HEK293 (cell line): ENCODE data around the gene AAK1.

Experiments
- CTCF ChIA-PET: fragments of 350-600 bp; formaldehyde crosslinking; extraction: SDS; loops from one replicate; lab custom pipeline; 2021; ENCODE audit warnings: antibody characterized with exemption; lab: Yijun Ruan, JAX
- POLR2A ChIA-PET: fragments of 300-600 bp; formaldehyde crosslinking; extraction: SDS; loops from one replicate; lab custom pipeline; 2020; ENCODE audit warnings: antibody characterized with exemption, inconsistent platforms; lab: Yijun Ruan, JAX
- H3K27ac ChIP-seq: fragments of 200-500 bp; sonication (Bioruptor generic); 2 replicates; pipeline ENCODE4 v1.5.1; 2014; ENCODE audit warnings: low read depth, low read length, control low read depth, inconsistent platforms; ENCODE audit errors: extremely low read depth
- H3K36me3 ChIP-seq, 2 experiments: fragments of 200-500 bp in 1 of 2; sonication (Bioruptor generic) in 1 of 2; 1 replicate in 1 of 2; 2 replicates in 1 of 2; pipeline ENCODE4 v1.5.1; 2014 to 2017; ENCODE audit warnings: inconsistent platforms in 2 of 2, low read length in 2 of 2; ENCODE audit not compliant: control insufficient read depth in 2 of 2, insufficient read depth in 1 of 2
- H3K4me1 ChIP-seq: fragments of 200-500 bp; sonication (Bioruptor generic); 2 replicates; pipeline ENCODE4 v1.5.1; 2014; ENCODE audit warnings: mild to moderate bottlenecking, low read length, inconsistent platforms; ENCODE audit not compliant: control insufficient read depth, insufficient read depth
- H3K4me3 ChIP-seq: 2 replicates; pipeline ENCODE4 v1.5.1; 2011; ENCODE audit warnings: low read depth, mild to moderate bottlenecking, control low read depth, low read length, moderate library complexity
- H3K9me3 ChIP-seq: fragments of 200-500 bp; sonication (Bioruptor generic); 2 replicates; pipeline ENCODE4 v1.5.1; 2014; ENCODE audit warnings: low read depth, low read length, inconsistent platforms; ENCODE audit not compliant: control insufficient read depth, insufficient read depth
- BCL11A ChIP-seq: fragments of 450-650 bp; formaldehyde crosslinking; IDR thresholded peaks from 2 replicates; pipeline ENCODE4 v1.5.1; 2016; ENCODE audit warnings: low read depth, missing biosample characterization, missing genetic modification characterization
- EGR2 ChIP-seq: fragments of 450-650 bp; formaldehyde crosslinking; IDR thresholded peaks from 2 replicates; pipeline ENCODE4 v1.5.1; 2016; ENCODE audit warnings: low read depth, missing biosample characterization, missing genetic modification characterization
- HOXC10 ChIP-seq: sonication (generic); formaldehyde crosslinking; IDR thresholded peaks from 2 replicates; pipeline ENCODE4 v1.8.1; 2023; ENCODE audit warnings: mild to moderate bottlenecking, missing genetic modification reagents
- KLF7 ChIP-seq: fragments of 450-650 bp; formaldehyde crosslinking; IDR thresholded peaks from 2 replicates; pipeline ENCODE4 v1.5.1; 2016; ENCODE audit warnings: missing biosample characterization, missing genetic modification characterization, borderline replicate concordance
- SCRT1 ChIP-seq: fragments of 450-650 bp; formaldehyde crosslinking; IDR thresholded peaks from 2 replicates; pipeline ENCODE4 v1.5.1; 2016; ENCODE audit warnings: missing biosample characterization, missing genetic modification characterization, borderline replicate concordance
- SP2 ChIP-seq: fragments of 450-650 bp; formaldehyde crosslinking; IDR thresholded peaks from 2 replicates; pipeline ENCODE4 v1.5.1; 2016; ENCODE audit warnings: missing biosample characterization, missing genetic modification characterization
- ZFHX2 ChIP-seq: fragments of 450-650 bp; formaldehyde crosslinking; conservative IDR thresholded peaks from 2 replicates; pipeline ENCODE4 v1.5.1; 2016; ENCODE audit warnings: missing biosample characterization, missing genetic modification characterization
- ZIC2 ChIP-seq: fragments of 450-650 bp; formaldehyde crosslinking; IDR thresholded peaks from 2 replicates; pipeline ENCODE4 v1.5.1; 2016; ENCODE audit warnings: missing biosample characterization, missing genetic modification characterization
- ZNF366 ChIP-seq: fragments of 450-650 bp; formaldehyde crosslinking; conservative IDR thresholded peaks from 2 replicates; pipeline ENCODE4 v1.5.1; 2016; ENCODE audit warnings: missing biosample characterization, missing genetic modification characterization
- ZNF391 ChIP-seq: fragments of 450-650 bp; formaldehyde crosslinking; IDR thresholded peaks from 2 replicates; pipeline ENCODE4 v1.5.1; 2016; ENCODE audit warnings: low read depth, missing biosample characterization, missing genetic modification characterization, borderline replicate concordance
- ZNF394 ChIP-seq: fragments of 450-650 bp; formaldehyde crosslinking; IDR thresholded peaks from 2 replicates; pipeline ENCODE4 v1.5.1; 2016; ENCODE audit warnings: missing biosample characterization, missing genetic modification characterization, mild to moderate bottlenecking, moderate library complexity, borderline replicate concordance
- ZNF521 ChIP-seq: fragments of 450-650 bp; formaldehyde crosslinking; IDR thresholded peaks from 2 replicates; pipeline ENCODE4 v1.5.1; 2017; ENCODE audit warnings: missing biosample characterization, mild to moderate bottlenecking, missing genetic modification characterization
- ZNF558 ChIP-seq: fragments of 450-650 bp; formaldehyde crosslinking; IDR thresholded peaks from 2 replicates; pipeline ENCODE4 v1.5.1; 2016; ENCODE audit warnings: missing biosample characterization, missing genetic modification characterization
- ZNF596 ChIP-seq: fragments of 450-650 bp; IDR thresholded peaks from 2 replicates; pipeline ENCODE4 v1.5.0; 2018; ENCODE audit warnings: missing biosample characterization, mild to moderate bottlenecking, missing genetic modification characterization, moderate library complexity
- ZNF629 ChIP-seq: fragments of 450-650 bp; formaldehyde crosslinking; IDR thresholded peaks from 2 replicates; pipeline ENCODE4 v1.5.1; 2017; ENCODE audit warnings: missing biosample characterization, missing genetic modification characterization
- ZNF660 ChIP-seq: fragments of 450-650 bp; IDR thresholded peaks from 2 replicates; pipeline ENCODE4 v1.5.1; 2018; ENCODE audit warnings: missing biosample characterization, mild to moderate bottlenecking, missing genetic modification characterization
- ZNF664 ChIP-seq: fragments of 450-650 bp; formaldehyde crosslinking; IDR thresholded peaks from 2 replicates; pipeline ENCODE4 v1.5.1; 2016; ENCODE audit warnings: missing biosample characterization, missing genetic modification characterization
- ZNF707 ChIP-seq: fragments of 450-650 bp; formaldehyde crosslinking; IDR thresholded peaks from 2 replicates; pipeline ENCODE4 v1.5.1; 2016; ENCODE audit warnings: missing biosample characterization, missing genetic modification characterization
- ZNF76 ChIP-seq: fragments of 450-650 bp; formaldehyde crosslinking; IDR thresholded peaks from 2 replicates; pipeline ENCODE4; 2016; ENCODE audit warnings: low read depth, missing biosample characterization, missing genetic modification characterization, borderline replicate concordance
- ZNF837 ChIP-seq: fragments of 450-650 bp; formaldehyde crosslinking; IDR thresholded peaks from 2 replicates; pipeline ENCODE4 v1.5.1; 2016; ENCODE audit warnings: missing biosample characterization, missing genetic modification characterization
- TF ChIP-seq, protein P1 (sequence below): fragments of 450-650 bp; formaldehyde crosslinking; IDR thresholded peaks from 2 replicates; pipeline ENCODE4 v1.5.1; 2016; ENCODE audit warnings: missing biosample characterization, missing genetic modification characterization
- TF ChIP-seq, protein P2 (sequence below): fragments of 450-650 bp; formaldehyde crosslinking; IDR thresholded peaks from 2 replicates; pipeline ENCODE4 v1.5.1; 2016; ENCODE audit warnings: missing biosample characterization, missing genetic modification characterization
- TF ChIP-seq, protein P3 (sequence below): fragments of 450-650 bp; formaldehyde crosslinking; IDR thresholded peaks from 2 replicates; pipeline ENCODE4 v1.5.1; 2016; ENCODE audit warnings: missing biosample characterization, missing genetic modification characterization
- TF ChIP-seq, protein P4 (sequence below): fragments of 450-650 bp; formaldehyde crosslinking; IDR thresholded peaks from 2 replicates; pipeline ENCODE4 v1.5.1; 2016; ENCODE audit warnings: missing biosample characterization, missing genetic modification characterization
- TF ChIP-seq, protein P5 (sequence below): sonication (generic); formaldehyde crosslinking; IDR thresholded peaks from 2 replicates; pipeline ENCODE4 v1.8.1; 2022; ENCODE audit warnings: mild to moderate bottlenecking, moderate library complexity, missing genetic modification reagents

The AAK1 gene

DNA sequence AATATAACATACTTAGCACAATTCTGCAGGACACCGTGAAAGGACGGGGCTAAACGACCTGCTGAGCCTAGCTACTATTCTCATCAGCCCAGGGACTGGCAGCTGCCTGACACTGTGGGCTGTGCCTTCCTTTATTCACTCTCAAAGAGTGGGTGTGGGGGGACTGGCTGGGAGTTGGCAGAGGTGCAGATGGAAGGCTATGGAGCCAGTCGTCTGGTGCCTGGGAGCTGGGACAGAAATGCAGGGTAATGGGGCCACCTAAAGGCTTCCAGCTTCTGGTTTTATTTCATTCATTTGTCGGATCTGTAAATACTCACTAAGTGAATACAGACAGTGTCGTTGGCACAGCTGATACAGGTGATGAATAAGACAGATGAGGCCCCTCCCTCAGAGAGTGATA is 150.3 kb downstream of the AAK1 start:
- H3K4me3 ChIP-seq = no peak overlapping the region
- H3K4me1 ChIP-seq = no peaks in the 10 kb centered on the region
- ChIA-PET POLR2A (no interaction called here), CTCF (interaction anchor here (1.0 kb wide), 1 partner anchor 12 kb away, joined by 3 read pairs; no protein-coding TSS in a partner anchor)
- H3K36me3 ChIP-seq = peaks cover 0 to 13% of the 10 kb centered on the region in 2 experiments; a peak in 1 of 3 replicates
- H3K9me3 ChIP-seq = no peaks in the 10 kb centered on the region
- TF ChIP-seq ZNF664 (no peak), BCL11A (tag by site-specific recombination) (no peak), ZNF394 (no peak), HOXC10 (CRISPR knock-in tag) (no peak), ZNF629 (tag by site-specific recombination) (no peak), ZNF837 (tag by site-specific recombination) (no peak)
- TF ChIP-seq, protein P1, sequence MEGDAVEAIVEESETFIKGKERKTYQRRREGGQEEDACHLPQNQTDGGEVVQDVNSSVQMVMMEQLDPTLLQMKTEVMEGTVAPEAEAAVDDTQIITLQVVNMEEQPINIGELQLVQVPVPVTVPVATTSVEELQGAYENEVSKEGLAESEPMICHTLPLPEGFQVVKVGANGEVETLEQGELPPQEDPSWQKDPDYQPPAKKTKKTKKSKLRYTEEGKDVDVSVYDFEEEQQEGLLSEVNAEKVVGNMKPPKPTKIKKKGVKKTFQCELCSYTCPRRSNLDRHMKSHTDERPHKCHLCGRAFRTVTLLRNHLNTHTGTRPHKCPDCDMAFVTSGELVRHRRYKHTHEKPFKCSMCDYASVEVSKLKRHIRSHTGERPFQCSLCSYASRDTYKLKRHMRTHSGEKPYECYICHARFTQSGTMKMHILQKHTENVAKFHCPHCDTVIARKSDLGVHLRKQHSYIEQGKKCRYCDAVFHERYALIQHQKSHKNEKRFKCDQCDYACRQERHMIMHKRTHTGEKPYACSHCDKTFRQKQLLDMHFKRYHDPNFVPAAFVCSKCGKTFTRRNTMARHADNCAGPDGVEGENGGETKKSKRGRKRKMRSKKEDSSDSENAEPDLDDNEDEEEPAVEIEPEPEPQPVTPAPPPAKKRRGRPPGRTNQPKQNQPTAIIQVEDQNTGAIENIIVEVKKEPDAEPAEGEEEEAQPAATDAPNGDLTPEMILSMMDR (tag by site-specific recombination) = no peak
- TF ChIP-seq, protein P2, sequence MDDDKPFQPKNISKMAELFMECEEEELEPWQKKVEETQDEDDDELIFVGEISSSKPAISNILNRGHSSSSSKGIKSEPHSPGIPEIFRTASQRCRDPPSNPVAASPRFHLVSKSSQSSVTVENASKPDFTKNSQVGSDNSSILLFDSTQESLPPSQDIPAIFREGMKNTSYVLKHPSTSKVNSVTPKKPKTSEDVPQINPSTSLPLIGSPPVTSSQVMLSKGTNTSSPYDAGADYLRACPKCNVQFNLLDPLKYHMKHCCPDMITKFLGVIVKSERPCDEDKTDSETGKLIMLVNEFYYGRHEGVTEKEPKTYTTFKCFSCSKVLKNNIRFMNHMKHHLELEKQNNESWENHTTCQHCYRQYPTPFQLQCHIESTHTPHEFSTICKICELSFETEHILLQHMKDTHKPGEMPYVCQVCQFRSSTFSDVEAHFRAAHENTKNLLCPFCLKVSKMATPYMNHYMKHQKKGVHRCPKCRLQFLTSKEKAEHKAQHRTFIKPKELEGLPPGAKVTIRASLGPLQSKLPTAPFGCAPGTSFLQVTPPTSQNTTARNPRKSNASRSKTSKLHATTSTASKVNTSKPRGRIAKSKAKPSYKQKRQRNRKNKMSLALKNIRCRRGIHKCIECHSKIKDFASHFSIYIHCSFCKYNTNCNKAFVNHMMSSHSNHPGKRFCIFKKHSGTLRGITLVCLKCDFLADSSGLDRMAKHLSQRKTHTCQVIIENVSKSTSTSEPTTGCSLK (tag by site-specific recombination) = no peak
- TF ChIP-seq, protein P3, sequence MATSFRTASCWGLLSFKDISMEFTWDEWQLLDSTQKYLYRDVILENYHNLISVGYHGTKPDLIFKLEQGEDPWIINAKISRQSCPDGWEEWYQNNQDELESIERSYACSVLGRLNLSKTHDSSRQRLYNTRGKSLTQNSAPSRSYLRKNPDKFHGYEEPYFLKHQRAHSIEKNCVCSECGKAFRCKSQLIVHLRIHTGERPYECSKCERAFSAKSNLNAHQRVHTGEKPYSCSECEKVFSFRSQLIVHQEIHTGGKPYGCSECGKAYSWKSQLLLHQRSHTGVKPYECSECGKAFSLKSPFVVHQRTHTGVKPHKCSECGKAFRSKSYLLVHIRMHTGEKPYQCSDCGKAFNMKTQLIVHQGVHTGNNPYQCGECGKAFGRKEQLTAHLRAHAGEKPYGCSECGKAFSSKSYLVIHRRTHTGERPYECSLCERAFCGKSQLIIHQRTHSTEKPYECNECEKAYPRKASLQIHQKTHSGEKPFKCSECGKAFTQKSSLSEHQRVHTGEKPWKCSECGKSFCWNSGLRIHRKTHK = no peak
- no peak overlapping the region for H3K27ac ChIP-seq

DNA sequence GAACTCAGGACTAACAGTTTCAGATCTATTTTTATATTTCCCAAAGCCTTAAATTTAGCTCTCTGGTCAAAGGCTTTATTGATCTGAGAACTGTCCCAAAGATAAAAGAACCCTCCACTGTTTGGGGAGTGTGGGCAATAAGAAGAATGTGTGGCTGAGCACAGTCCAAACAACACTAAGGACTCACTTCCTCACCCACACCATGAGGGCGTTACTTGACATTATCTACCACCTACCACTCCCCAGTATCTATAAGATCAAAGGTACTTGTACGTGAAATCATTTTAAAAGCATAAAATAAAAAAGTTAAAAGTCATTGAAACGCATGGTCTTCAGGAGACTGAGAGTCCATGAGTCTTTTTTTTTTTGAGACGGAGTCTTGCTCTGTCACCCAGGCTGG is 151.7 kb downstream of the AAK1 start:
- TF ChIP-seq, protein P4, sequence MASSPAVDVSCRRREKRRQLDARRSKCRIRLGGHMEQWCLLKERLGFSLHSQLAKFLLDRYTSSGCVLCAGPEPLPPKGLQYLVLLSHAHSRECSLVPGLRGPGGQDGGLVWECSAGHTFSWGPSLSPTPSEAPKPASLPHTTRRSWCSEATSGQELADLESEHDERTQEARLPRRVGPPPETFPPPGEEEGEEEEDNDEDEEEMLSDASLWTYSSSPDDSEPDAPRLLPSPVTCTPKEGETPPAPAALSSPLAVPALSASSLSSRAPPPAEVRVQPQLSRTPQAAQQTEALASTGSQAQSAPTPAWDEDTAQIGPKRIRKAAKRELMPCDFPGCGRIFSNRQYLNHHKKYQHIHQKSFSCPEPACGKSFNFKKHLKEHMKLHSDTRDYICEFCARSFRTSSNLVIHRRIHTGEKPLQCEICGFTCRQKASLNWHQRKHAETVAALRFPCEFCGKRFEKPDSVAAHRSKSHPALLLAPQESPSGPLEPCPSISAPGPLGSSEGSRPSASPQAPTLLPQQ (tag by site-specific recombination) = no peak
- TF ChIP-seq ZNF596 (tag by site-specific recombination) (no peak), ZFHX2 (tag by site-specific recombination) (0 out of 2 replicates have a peak, but pooled peaks have one; percentile 18), EGR2 (tag by site-specific recombination) (peak; percentile 63)
- H3K4me1 ChIP-seq = no peaks in the 10 kb centered on the region
- no peaks in the 10 kb centered on the region for H3K9me3 ChIP-seq
- no peak overlapping the region for H3K27ac ChIP-seq
- no peak overlapping the region for H3K4me3 ChIP-seq
- peaks cover 0 to 13% of the 10 kb centered on the region in 2 experiments; a peak in 1 of 3 replicates for H3K36me3 ChIP-seq
- CTCF ChIA-PET = interaction anchor here (0.8 kb wide), 1 partner anchor 223 kb away, joined by 5 read pairs; no protein-coding TSS in a partner anchor
- POLR2A ChIA-PET = no interaction called here

DNA sequence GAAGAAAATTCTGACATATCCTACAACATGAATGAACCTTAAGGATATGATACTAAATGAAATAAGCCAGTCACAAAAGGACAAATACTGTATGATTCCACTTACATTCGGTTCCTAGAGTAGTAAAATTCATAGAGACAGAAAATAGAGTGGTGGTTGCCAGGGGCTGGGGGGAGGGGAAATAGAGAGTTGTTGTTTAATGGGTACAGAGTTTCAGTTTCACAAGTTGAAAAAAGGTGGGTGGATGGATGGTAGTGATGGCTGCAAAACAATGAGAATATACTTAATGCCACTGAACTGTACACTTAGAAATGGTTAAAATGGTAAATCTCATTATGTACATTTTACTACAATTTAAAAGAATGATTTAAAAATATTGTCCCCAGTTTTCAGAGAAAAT is 153.1 kb downstream of the AAK1 start:
- ChIA-PET POLR2A (no interaction called here), CTCF (no interaction called here)
- Histone ChIP-seq H3K4me3 (no peak overlapping the region), H3K27ac (no peak overlapping the region), H3K36me3 (peaks cover 0 to 9% of the 10 kb centered on the region in 2 experiments; a peak in 2 of 3 replicates), H3K4me1 (no peaks in the 10 kb centered on the region), H3K9me3 (no peaks in the 10 kb centered on the region)
- TF ChIP-seq ZNF391 (tag by site-specific recombination) (no peak), ZIC2 (no peak), SP2 (tag by site-specific recombination) (no peak), ZNF76 (tag by site-specific recombination) (no peak), ZNF707 (no peak), ZNF558 (no peak), KLF7 (tag by site-specific recombination) (no peak), ZNF521 (tag by site-specific recombination) (no peak), SCRT1 (tag by site-specific recombination) (no peak), ZNF366 (tag by site-specific recombination) (no peak), ZNF660 (tag by site-specific recombination) (no peak), ZNF664 (no peak)
- TF ChIP-seq, protein P5, sequence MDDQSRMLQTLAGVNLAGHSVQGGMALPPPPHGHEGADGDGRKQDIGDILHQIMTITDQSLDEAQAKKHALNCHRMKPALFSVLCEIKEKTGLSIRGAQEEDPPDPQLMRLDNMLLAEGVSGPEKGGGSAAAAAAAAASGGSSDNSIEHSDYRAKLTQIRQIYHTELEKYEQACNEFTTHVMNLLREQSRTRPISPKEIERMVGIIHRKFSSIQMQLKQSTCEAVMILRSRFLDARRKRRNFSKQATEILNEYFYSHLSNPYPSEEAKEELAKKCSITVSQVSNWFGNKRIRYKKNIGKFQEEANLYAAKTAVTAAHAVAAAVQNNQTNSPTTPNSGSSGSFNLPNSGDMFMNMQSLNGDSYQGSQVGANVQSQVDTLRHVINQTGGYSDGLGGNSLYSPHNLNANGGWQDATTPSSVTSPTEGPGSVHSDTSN (CRISPR knock-in tag) = no peak
